K562 (cell line): ENCODE results near the gene L3HYPDH.
A peak's percentile ranks its signal among the peaks of the same experiment; 100 is the strongest.

Source experiments
- ATF2 ChIP-seq: sonication (generic); formaldehyde crosslinking; IDR thresholded peaks from 2 replicates; pipeline ENCODE4 v1.8.1; 2022; ENCODE audit warnings: missing genetic modification reagents
- BRD4 ChIP-seq: fragments of 200-600 bp; sonication (generic); IDR thresholded peaks from 2 replicates; pipeline ENCODE4 v1.6.1; 2017; ENCODE audit warnings: inconsistent platforms
- CHCHD3 ChIP-seq: fragments of 250-450 bp; sonication (Bioruptor Pico); IDR thresholded peaks from 2 replicates; pipeline ENCODE4 v2.1.2; 2022; ENCODE audit warnings: mild to moderate bottlenecking
- CTCF ChIP-seq, 3 experiments: IDR thresholded peaks in 2 of 3; conservative IDR thresholded peaks in 1 of 3; 2 replicates each; pipeline ENCODE4 v1.5.1; 2011 to 2012; ENCODE audit warnings: low read length in 3 of 3, mild to moderate bottlenecking in 3 of 3, control low read depth in 2 of 3, improper control_type of control experiment in 1 of 3, inconsistent platforms in 1 of 3, low read depth in 1 of 3, mixed read lengths in 1 of 3, moderate library complexity in 1 of 3; ENCODE audit not compliant: insufficient read depth in 2 of 3
- EZH2 ChIP-seq: IDR thresholded peaks from 2 replicates; pipeline ENCODE4 v1.6.1; 2012; ENCODE audit warnings: low read depth, mild to moderate bottlenecking, inconsistent platforms, low read length, borderline replicate concordance
- FOXK2 ChIP-seq, 2 experiments: fragments of 450-650 bp; IDR thresholded peaks in 1 of 2; conservative IDR thresholded peaks in 1 of 2; 2 replicates each; pipeline ENCODE4 v1.6.1; 2016; ENCODE audit warnings: low read depth in 2 of 2, mild to moderate bottlenecking in 1 of 2
- KAT7 ChIP-seq: sonication (generic); formaldehyde crosslinking; IDR thresholded peaks from 2 replicates; pipeline ENCODE4 v1.8.0; 2022; ENCODE audit warnings: missing genetic modification reagents, mild to moderate bottlenecking, borderline replicate concordance
- MAX ChIP-seq: sonication (generic); formaldehyde crosslinking; IDR thresholded peaks from 2 replicates; pipeline ENCODE4 v1.9.0; 2022; ENCODE audit warnings: mild to moderate bottlenecking, missing genetic modification reagents
- MIER1 ChIP-seq: fragments of 450-650 bp; IDR thresholded peaks from 2 replicates; pipeline ENCODE4 v1.6.1; 2016; ENCODE audit warnings: antibody characterized with exemption, mild to moderate bottlenecking, low read depth
- POLR2A ChIP-seq: fragments of 450-650 bp; conservative IDR thresholded peaks from 2 replicates; pipeline ENCODE4 v1.6.1; 2016
- POLR2AphosphoS5 ChIP-seq: IDR thresholded peaks from 2 replicates; pipeline ENCODE4 v1.6.1; 2011; ENCODE audit warnings: mild to moderate bottlenecking, low read depth, low read length, moderate library complexity; ENCODE audit not compliant: control insufficient read depth, insufficient read depth
- TEAD4 ChIP-seq, 2 experiments: sonication (generic) in 1 of 2; formaldehyde crosslinking in 1 of 2; IDR thresholded peaks; 2 replicates each; pipeline versions ENCODE4 v1.6.1 to v1.8.0; 2012 to 2022; ENCODE audit warnings: borderline replicate concordance in 1 of 2, inconsistent platforms in 1 of 2, low read length in 1 of 2, mild to moderate bottlenecking in 1 of 2, missing genetic modification reagents in 1 of 2

GRCh38 chr14:59507063-59507751 lies 23.0 kb upstream of the L3HYPDH start:
- peak; percentile 84 to 91 (median 90) for TF ChIP-seq CTCF (IDR thresholded peaks at IDR 0.05 in 2 of 3, conservative IDR thresholded peaks at IDR 0.05 in 1 of 3; ENCODE audit: insufficient read depth in 2 of 3, low read depth in 1 of 3, low read length in 3 of 3)
- no peak for TF ChIP-seq BRD4
- no peak for TF ChIP-seq POLR2A
- no peak for TF ChIP-seq EZH2
- no peak for TF ChIP-seq CHCHD3 (CRISPR knock-in tag)
- no peak for TF ChIP-seq KAT7 (CRISPR knock-in tag)
- no peak for TF ChIP-seq ATF2
- no peak for TF ChIP-seq FOXK2 (conservative IDR thresholded peaks at IDR 0.05 in 1 of 2, IDR thresholded peaks at IDR 0.05 in 1 of 2; ENCODE audit: low read depth in 2 of 2)
- no peak for TF ChIP-seq POLR2AphosphoS5
- no peak for TF ChIP-seq MIER1
- no peak for TF ChIP-seq TEAD4 (IDR thresholded peaks at IDR 0.05; ENCODE audit: low read length)
- no peak for TF ChIP-seq TEAD4 (CRISPR knock-in tag; IDR thresholded peaks at IDR 0.05; ENCODE audit: borderline replicate concordance)
- TF ChIP-seq MAX = no peak
